H1 (cell line): Measurements from ENCODE around the gene ZNF398. TPM values are rescaled to one million over a fixed set of nuclear protein-coding genes. Genes with fewer than 3 reads are reported as not detected.

Experiments
- FOSL1 ChIP-seq: IDR thresholded peaks from 2 replicates; pipeline ENCODE4 v1.6.1; 2011; ENCODE audit warnings: mild to moderate bottlenecking, low read depth, low read length, moderate library complexity; ENCODE audit not compliant: insufficient read depth
- RFX5 ChIP-seq: IDR thresholded peaks from 2 replicates; pipeline ENCODE4 v1.6.1; 2011; ENCODE audit warnings: low read depth, low read length, improper control_type of control experiment, borderline replicate concordance
- SP4 ChIP-seq: IDR thresholded peaks from 2 replicates; pipeline ENCODE4 v1.6.1; 2012; ENCODE audit warnings: low read length, inconsistent platforms
- YY1 ChIP-seq: IDR thresholded peaks from 2 replicates; pipeline ENCODE4 v1.6.1; 2011; ENCODE audit warnings: low read depth, mild to moderate bottlenecking, low read length
- polyA plus RNA-seq, 7 experiments: library from polyadenylated mRNA; depleted of rRNA in 3 of 7; stranded (reverse) in 5 of 7; unstranded in 2 of 7; fragments of >200 nt in 5 of 7; fragments of 200-250 nt in 2 of 7; gene quantifications; 1 replicate in 5 of 7; 2 replicates in 1 of 7; 4 replicates in 1 of 7; pipeline versions ENCODE4 v1.2.1 to v1.2.3, GENCODE V29; 2011 to 2013; ENCODE audit warnings: missing spikeins in 2 of 7, mixed read lengths in 2 of 7
- total RNA-seq: library from RNA; stranded (reverse); fragmentation: NEBNext Ultra II Directional; extraction: Animal tissue kit (Norgen Biotek cat#: 25700); gene quantifications from 2 replicates; pipeline ENCODE4 v1.2.1, GENCODE V29; 2021
- TF ChIP-seq, protein P1 (sequence below): fragments of 300-600 bp; sonication (generic); IDR thresholded peaks from 2 replicates; pipeline ENCODE4 v1.7.1; 2012; ENCODE audit warnings: low read length, moderate library complexity, mild to moderate bottlenecking, inconsistent platforms; ENCODE audit not compliant: insufficient replicate concordance
- TF ChIP-seq, protein P2 (sequence below): IDR thresholded peaks from 2 replicates; pipeline ENCODE4 v1.6.1; 2012; ENCODE audit warnings: low read length, inconsistent platforms

The ZNF398 gene
- total and polyA plus RNA-seq, 2 of the 8 experiments (the other 6 are each of a cell fraction or from before 2014, with no cell fraction given) = 52.7 to 63.5 TPM

DNA sequence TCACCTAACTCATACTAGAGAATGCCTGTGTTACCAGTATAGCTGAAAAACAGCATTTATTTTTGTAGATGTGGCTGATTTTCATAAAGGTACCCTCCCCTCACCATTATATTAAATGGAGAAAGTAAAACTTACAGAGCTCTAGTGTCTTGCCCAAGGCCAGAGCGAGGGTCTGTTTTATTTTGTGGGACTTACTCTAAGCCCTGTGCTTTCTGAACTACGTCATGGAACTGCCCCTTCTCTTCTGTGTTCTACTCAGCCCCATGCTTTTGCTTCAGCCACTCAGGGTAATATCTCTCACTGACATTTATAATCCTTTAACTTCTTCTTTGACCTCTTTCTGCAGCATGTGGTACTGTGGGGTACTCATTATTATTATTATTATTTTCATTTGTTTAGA lies 46.4 kb upstream of the ZNF398 start (continued):
- TF ChIP-seq, protein P1, sequence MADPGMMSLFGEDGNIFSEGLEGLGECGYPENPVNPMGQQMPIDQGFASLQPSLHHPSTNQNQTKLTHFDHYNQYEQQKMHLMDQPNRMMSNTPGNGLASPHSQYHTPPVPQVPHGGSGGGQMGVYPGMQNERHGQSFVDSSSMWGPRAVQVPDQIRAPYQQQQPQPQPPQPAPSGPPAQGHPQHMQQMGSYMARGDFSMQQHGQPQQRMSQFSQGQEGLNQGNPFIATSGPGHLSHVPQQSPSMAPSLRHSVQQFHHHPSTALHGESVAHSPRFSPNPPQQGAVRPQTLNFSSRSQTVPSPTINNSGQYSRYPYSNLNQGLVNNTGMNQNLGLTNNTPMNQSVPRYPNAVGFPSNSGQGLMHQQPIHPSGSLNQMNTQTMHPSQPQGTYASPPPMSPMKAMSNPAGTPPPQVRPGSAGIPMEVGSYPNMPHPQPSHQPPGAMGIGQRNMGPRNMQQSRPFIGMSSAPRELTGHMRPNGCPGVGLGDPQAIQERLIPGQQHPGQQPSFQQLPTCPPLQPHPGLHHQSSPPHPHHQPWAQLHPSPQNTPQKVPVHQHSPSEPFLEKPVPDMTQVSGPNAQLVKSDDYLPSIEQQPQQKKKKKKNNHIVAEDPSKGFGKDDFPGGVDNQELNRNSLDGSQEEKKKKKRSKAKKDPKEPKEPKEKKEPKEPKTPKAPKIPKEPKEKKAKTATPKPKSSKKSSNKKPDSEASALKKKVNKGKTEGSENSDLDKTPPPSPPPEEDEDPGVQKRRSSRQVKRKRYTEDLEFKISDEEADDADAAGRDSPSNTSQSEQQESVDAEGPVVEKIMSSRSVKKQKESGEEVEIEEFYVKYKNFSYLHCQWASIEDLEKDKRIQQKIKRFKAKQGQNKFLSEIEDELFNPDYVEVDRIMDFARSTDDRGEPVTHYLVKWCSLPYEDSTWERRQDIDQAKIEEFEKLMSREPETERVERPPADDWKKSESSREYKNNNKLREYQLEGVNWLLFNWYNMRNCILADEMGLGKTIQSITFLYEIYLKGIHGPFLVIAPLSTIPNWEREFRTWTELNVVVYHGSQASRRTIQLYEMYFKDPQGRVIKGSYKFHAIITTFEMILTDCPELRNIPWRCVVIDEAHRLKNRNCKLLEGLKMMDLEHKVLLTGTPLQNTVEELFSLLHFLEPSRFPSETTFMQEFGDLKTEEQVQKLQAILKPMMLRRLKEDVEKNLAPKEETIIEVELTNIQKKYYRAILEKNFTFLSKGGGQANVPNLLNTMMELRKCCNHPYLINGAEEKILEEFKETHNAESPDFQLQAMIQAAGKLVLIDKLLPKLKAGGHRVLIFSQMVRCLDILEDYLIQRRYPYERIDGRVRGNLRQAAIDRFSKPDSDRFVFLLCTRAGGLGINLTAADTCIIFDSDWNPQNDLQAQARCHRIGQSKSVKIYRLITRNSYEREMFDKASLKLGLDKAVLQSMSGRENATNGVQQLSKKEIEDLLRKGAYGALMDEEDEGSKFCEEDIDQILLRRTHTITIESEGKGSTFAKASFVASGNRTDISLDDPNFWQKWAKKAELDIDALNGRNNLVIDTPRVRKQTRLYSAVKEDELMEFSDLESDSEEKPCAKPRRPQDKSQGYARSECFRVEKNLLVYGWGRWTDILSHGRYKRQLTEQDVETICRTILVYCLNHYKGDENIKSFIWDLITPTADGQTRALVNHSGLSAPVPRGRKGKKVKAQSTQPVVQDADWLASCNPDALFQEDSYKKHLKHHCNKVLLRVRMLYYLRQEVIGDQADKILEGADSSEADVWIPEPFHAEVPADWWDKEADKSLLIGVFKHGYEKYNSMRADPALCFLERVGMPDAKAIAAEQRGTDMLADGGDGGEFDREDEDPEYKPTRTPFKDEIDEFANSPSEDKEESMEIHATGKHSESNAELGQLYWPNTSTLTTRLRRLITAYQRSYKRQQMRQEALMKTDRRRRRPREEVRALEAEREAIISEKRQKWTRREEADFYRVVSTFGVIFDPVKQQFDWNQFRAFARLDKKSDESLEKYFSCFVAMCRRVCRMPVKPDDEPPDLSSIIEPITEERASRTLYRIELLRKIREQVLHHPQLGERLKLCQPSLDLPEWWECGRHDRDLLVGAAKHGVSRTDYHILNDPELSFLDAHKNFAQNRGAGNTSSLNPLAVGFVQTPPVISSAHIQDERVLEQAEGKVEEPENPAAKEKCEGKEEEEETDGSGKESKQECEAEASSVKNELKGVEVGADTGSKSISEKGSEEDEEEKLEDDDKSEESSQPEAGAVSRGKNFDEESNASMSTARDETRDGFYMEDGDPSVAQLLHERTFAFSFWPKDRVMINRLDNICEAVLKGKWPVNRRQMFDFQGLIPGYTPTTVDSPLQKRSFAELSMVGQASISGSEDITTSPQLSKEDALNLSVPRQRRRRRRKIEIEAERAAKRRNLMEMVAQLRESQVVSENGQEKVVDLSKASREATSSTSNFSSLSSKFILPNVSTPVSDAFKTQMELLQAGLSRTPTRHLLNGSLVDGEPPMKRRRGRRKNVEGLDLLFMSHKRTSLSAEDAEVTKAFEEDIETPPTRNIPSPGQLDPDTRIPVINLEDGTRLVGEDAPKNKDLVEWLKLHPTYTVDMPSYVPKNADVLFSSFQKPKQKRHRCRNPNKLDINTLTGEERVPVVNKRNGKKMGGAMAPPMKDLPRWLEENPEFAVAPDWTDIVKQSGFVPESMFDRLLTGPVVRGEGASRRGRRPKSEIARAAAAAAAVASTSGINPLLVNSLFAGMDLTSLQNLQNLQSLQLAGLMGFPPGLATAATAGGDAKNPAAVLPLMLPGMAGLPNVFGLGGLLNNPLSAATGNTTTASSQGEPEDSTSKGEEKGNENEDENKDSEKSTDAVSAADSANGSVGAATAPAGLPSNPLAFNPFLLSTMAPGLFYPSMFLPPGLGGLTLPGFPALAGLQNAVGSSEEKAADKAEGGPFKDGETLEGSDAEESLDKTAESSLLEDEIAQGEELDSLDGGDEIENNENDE = no peak
- TF ChIP-seq FOSL1 (no peak), SP4 (no peak), RFX5 (no peak), YY1 (no peak)
- TF ChIP-seq, protein P2, sequence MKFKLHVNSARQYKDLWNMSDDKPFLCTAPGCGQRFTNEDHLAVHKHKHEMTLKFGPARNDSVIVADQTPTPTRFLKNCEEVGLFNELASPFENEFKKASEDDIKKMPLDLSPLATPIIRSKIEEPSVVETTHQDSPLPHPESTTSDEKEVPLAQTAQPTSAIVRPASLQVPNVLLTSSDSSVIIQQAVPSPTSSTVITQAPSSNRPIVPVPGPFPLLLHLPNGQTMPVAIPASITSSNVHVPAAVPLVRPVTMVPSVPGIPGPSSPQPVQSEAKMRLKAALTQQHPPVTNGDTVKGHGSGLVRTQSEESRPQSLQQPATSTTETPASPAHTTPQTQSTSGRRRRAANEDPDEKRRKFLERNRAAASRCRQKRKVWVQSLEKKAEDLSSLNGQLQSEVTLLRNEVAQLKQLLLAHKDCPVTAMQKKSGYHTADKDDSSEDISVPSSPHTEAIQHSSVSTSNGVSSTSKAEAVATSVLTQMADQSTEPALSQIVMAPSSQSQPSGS = no peak
